Measurements from ENCODE around the gene COG2. TPM values are rescaled to one million over a fixed set of nuclear protein-coding genes. Genes with fewer than 3 reads are reported as not detected.

Gene COG2
- total RNA-seq (2014; rRNA removed; shearing (Covaris generic); ENCODE audit: low replicate concordance): 33.9 and 40.9 TPM in 2 replicates

GRCh38 chr1:230642263-230642959, at the start of gene COG2:
Gene COG2, plus strand, starts transcription at chr1:230642481. Its CDS starts 126 bp downstream, at chr1:230642607.
- DNase-seq: peak; percentile 97
- Histone ChIP-seq H3K9ac (ENCODE audit: low read length) (peak within 1 kb of the TSS; percentile 79), H3K9me3 (ENCODE audit: low read length) (no peaks in the 10 kb centered on the region), H4K20me1 (ENCODE audit: insufficient read depth, low read depth, low read length) (peaks cover 15% of the 10 kb centered on the region; the same call in 1 of the 2 replicates), H3K4me2 (ENCODE audit: low read depth, low read length, poor library complexity, severe bottlenecking) (peak within 1 kb of the TSS; percentile 90), H3K9me2 (replicated peaks; ENCODE audit: insufficient read depth, low read length) (no peaks in the 10 kb centered on the region), H3K4me1 (ENCODE audit: low read length) (peaks cover 16% of the 10 kb centered on the region), H2AFZ (ENCODE audit: low read length) (peak within 1 kb of the TSS; percentile 59; the same call in 1 of the 2 replicates), H3K4me3 (ENCODE audit: low read length) (peak within 1 kb of the TSS; percentile 87), H3K79me2 (ENCODE audit: low read length) (peaks cover 49% of the 10 kb centered on the region), H3K27ac (ENCODE audit: low read length) (peak within 1 kb of the TSS; percentile 32; the same call in 1 of the 2 replicates), H3K27me3 (ENCODE audit: low read length) (peaks cover under 1% of the 10 kb centered on the region; the same call in 1 of the 2 replicates), H3K36me3 (ENCODE audit: insufficient read depth, low read length) (peaks cover 17% of the 10 kb centered on the region)

- H3K27ac ChIP-seq (ENCODE audit: low read length): no peak overlapping the region
- no peaks in the 10 kb centered on the region for H3K4me1 ChIP-seq (ENCODE audit: low read length)
- H3K27me3 ChIP-seq (ENCODE audit: low read length): no peaks in the 10 kb centered on the region
- DNase-seq: no peak
- no peaks in the 10 kb centered on the region for H3K9me3 ChIP-seq (ENCODE audit: low read length)
- H2AFZ ChIP-seq (ENCODE audit: low read length): no peak overlapping the region
- H3K36me3 ChIP-seq (ENCODE audit: insufficient read depth, low read length): no peaks in the 10 kb centered on the region
- H3K4me3 ChIP-seq (ENCODE audit: low read length): no peak overlapping the region
- H3K4me2 ChIP-seq (ENCODE audit: low read depth, low read length, poor library complexity, severe bottlenecking): no peak overlapping the region
- no peaks in the 10 kb centered on the region for H4K20me1 ChIP-seq (ENCODE audit: insufficient read depth, low read depth, low read length)
- H3K9me2 ChIP-seq (replicated peaks; ENCODE audit: insufficient read depth, low read length): no peaks in the 10 kb centered on the region
- no peak overlapping the region for H3K9ac ChIP-seq (ENCODE audit: low read length)
- H3K79me2 ChIP-seq (ENCODE audit: low read length): no peaks in the 10 kb centered on the region
Measured at GRCh38 chr1:230592848-230593414, 49.4 kb upstream of the COG2 start.

GRCh38 chr1:230594214-230594773, 48.0 kb upstream of the COG2 start:
- no peak overlapping the region for H3K4me2 ChIP-seq (ENCODE audit: low read depth, low read length, poor library complexity, severe bottlenecking)
- no peak for DNase-seq
- no peak overlapping the region for H3K4me3 ChIP-seq (ENCODE audit: low read length)

GRCh38 chr1:230595181-230595580, 47.1 kb upstream of the COG2 start:
- Histone ChIP-seq H3K27ac (ENCODE audit: low read length) (no peak overlapping the region), H3K4me1 (ENCODE audit: low read length) (no peaks in the 10 kb centered on the region), H3K9ac (ENCODE audit: low read length) (no peak overlapping the region), H2AFZ (ENCODE audit: low read length) (no peak overlapping the region), H3K4me2 (ENCODE audit: low read depth, low read length, poor library complexity, severe bottlenecking) (no peak overlapping the region), H3K9me3 (ENCODE audit: low read length) (no peaks in the 10 kb centered on the region), H3K36me3 (ENCODE audit: insufficient read depth, low read length) (no peaks in the 10 kb centered on the region), H3K4me3 (ENCODE audit: low read length) (no peak overlapping the region), H4K20me1 (ENCODE audit: insufficient read depth, low read depth, low read length) (no peaks in the 10 kb centered on the region), H3K79me2 (ENCODE audit: low read length) (no peaks in the 10 kb centered on the region), H3K9me2 (replicated peaks; ENCODE audit: insufficient read depth, low read length) (no peaks in the 10 kb centered on the region), H3K27me3 (ENCODE audit: low read length) (no peaks in the 10 kb centered on the region)
- no peak for DNase-seq

More at GRCh38 chr1:230594214-230594773, 48.0 kb upstream of the COG2 start:
- H3K9ac ChIP-seq (ENCODE audit: low read length): no peak overlapping the region
- no peak overlapping the region for H2AFZ ChIP-seq (ENCODE audit: low read length)
- H3K4me1 ChIP-seq (ENCODE audit: low read length): no peaks in the 10 kb centered on the region
- H4K20me1 ChIP-seq (ENCODE audit: insufficient read depth, low read depth, low read length): no peaks in the 10 kb centered on the region
- no peaks in the 10 kb centered on the region for H3K9me3 ChIP-seq (ENCODE audit: low read length)
- H3K27me3 ChIP-seq (ENCODE audit: low read length): no peaks in the 10 kb centered on the region
- no peaks in the 10 kb centered on the region for H3K9me2 ChIP-seq (replicated peaks; ENCODE audit: insufficient read depth, low read length)
- no peaks in the 10 kb centered on the region for H3K36me3 ChIP-seq (ENCODE audit: insufficient read depth, low read length)
- H3K79me2 ChIP-seq (ENCODE audit: low read length): no peaks in the 10 kb centered on the region
- H3K27ac ChIP-seq (ENCODE audit: low read length): no peak overlapping the region

GRCh38 chr1:230596306-230596705, 46.0 kb upstream of the COG2 start:
- no peaks in the 10 kb centered on the region for H3K4me1 ChIP-seq (ENCODE audit: low read length)

GRCh38 chr1:230598745-230599144, 43.5 kb upstream of the COG2 start:
- Histone ChIP-seq H3K27me3 (ENCODE audit: low read length) (no peaks in the 10 kb centered on the region), H3K9me2 (replicated peaks; ENCODE audit: insufficient read depth, low read length) (no peaks in the 10 kb centered on the region), H3K4me2 (ENCODE audit: low read depth, low read length, poor library complexity, severe bottlenecking) (no peak overlapping the region), H3K36me3 (ENCODE audit: insufficient read depth, low read length) (no peaks in the 10 kb centered on the region), H3K4me1 (ENCODE audit: low read length) (no peaks in the 10 kb centered on the region), H2AFZ (ENCODE audit: low read length) (no peak overlapping the region), H3K27ac (ENCODE audit: low read length) (no peak overlapping the region), H3K9ac (ENCODE audit: low read length) (no peak overlapping the region), H4K20me1 (ENCODE audit: insufficient read depth, low read depth, low read length) (no peaks in the 10 kb centered on the region), H3K9me3 (ENCODE audit: low read length) (no peaks in the 10 kb centered on the region), H3K4me3 (ENCODE audit: low read length) (no peak overlapping the region), H3K79me2 (ENCODE audit: low read length) (no peaks in the 10 kb centered on the region)
- no peak for DNase-seq

More at GRCh38 chr1:230596306-230596705, 46.0 kb upstream of the COG2 start:
- Histone ChIP-seq H3K27ac (ENCODE audit: low read length) (no peak overlapping the region), H3K79me2 (ENCODE audit: low read length) (no peaks in the 10 kb centered on the region), H3K36me3 (ENCODE audit: insufficient read depth, low read length) (no peaks in the 10 kb centered on the region), H3K9me2 (replicated peaks; ENCODE audit: insufficient read depth, low read length) (no peaks in the 10 kb centered on the region), H3K4me3 (ENCODE audit: low read length) (no peak overlapping the region), H2AFZ (ENCODE audit: low read length) (no peak overlapping the region), H3K27me3 (ENCODE audit: low read length) (no peaks in the 10 kb centered on the region), H3K9me3 (ENCODE audit: low read length) (no peaks in the 10 kb centered on the region), H4K20me1 (ENCODE audit: insufficient read depth, low read depth, low read length) (no peaks in the 10 kb centered on the region), H3K4me2 (ENCODE audit: low read depth, low read length, poor library complexity, severe bottlenecking) (no peak overlapping the region), H3K9ac (ENCODE audit: low read length) (no peak overlapping the region)
- no peak for DNase-seq

- H3K27me3 ChIP-seq (ENCODE audit: low read length): no peaks in the 10 kb centered on the region
- no peak overlapping the region for H3K4me3 ChIP-seq (ENCODE audit: low read length)
- no peaks in the 10 kb centered on the region for H4K20me1 ChIP-seq (ENCODE audit: insufficient read depth, low read depth, low read length)
- no peak overlapping the region for H3K27ac ChIP-seq (ENCODE audit: low read length)
- no peak overlapping the region for H3K9ac ChIP-seq (ENCODE audit: low read length)
- no peak overlapping the region for H3K4me2 ChIP-seq (ENCODE audit: low read depth, low read length, poor library complexity, severe bottlenecking)
- H3K79me2 ChIP-seq (ENCODE audit: low read length): no peaks in the 10 kb centered on the region
- no peak overlapping the region for H2AFZ ChIP-seq (ENCODE audit: low read length)
- no peaks in the 10 kb centered on the region for H3K9me2 ChIP-seq (replicated peaks; ENCODE audit: insufficient read depth, low read length)
- no peaks in the 10 kb centered on the region for H3K9me3 ChIP-seq (ENCODE audit: low read length)
- DNase-seq: no peak
- no peaks in the 10 kb centered on the region for H3K4me1 ChIP-seq (ENCODE audit: low read length)
- H3K36me3 ChIP-seq (ENCODE audit: insufficient read depth, low read length): no peaks in the 10 kb centered on the region
Measured at GRCh38 chr1:230599926-230600656, 42.2 kb upstream of the COG2 start.

Measured in Karpas-422 (cell line).